ENCODE measurements around the gene DCP2. TPM values are rescaled to one million over a fixed set of nuclear protein-coding genes. Genes with fewer than 3 reads are reported as not detected.

The DCP2 gene
- total RNA-seq, 1 donor = 27.9 TPM

- Histone ChIP-seq H3K27me3 (ENCODE audit: insufficient read depth, low read length) (no peaks in the 10 kb centered on the region), H3K4me1 (ENCODE audit: insufficient read depth, low read length) (peaks cover 15% of the 10 kb centered on the region), H3K4me3 (ENCODE audit: insufficient read depth, low read length) (no peak overlapping the region), H3K4me2 (ENCODE audit: insufficient read depth, low read length) (no peak overlapping the region), H3K27ac (ENCODE audit: low read depth, low read length) (no peak overlapping the region), H2AFZ (ENCODE audit: low read length) (no peak overlapping the region), H3K79me2 (ENCODE audit: insufficient read depth, low read length) (no peaks in the 10 kb centered on the region), H4K20me1 (ENCODE audit: insufficient read depth, low read length) (no peaks in the 10 kb centered on the region), H3K9me3 (ENCODE audit: low read depth, low read length) (no peaks in the 10 kb centered on the region), H3K36me3 (ENCODE audit: insufficient read depth, low read length) (no peaks in the 10 kb centered on the region)
- DNase-seq (ENCODE audit: insufficient read length, low spot score, missing footprints) = peak; percentile 31
- TF ChIP-seq, protein P1, sequence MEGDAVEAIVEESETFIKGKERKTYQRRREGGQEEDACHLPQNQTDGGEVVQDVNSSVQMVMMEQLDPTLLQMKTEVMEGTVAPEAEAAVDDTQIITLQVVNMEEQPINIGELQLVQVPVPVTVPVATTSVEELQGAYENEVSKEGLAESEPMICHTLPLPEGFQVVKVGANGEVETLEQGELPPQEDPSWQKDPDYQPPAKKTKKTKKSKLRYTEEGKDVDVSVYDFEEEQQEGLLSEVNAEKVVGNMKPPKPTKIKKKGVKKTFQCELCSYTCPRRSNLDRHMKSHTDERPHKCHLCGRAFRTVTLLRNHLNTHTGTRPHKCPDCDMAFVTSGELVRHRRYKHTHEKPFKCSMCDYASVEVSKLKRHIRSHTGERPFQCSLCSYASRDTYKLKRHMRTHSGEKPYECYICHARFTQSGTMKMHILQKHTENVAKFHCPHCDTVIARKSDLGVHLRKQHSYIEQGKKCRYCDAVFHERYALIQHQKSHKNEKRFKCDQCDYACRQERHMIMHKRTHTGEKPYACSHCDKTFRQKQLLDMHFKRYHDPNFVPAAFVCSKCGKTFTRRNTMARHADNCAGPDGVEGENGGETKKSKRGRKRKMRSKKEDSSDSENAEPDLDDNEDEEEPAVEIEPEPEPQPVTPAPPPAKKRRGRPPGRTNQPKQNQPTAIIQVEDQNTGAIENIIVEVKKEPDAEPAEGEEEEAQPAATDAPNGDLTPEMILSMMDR (IDR thresholded peaks at IDR 0.05; ENCODE audit: extremely low read depth, low read depth, low read length) = no peak
These were observed 62.8 kb downstream of the DCP2 start for GRCh38 chr5:113039229-113039933.

DNA sequence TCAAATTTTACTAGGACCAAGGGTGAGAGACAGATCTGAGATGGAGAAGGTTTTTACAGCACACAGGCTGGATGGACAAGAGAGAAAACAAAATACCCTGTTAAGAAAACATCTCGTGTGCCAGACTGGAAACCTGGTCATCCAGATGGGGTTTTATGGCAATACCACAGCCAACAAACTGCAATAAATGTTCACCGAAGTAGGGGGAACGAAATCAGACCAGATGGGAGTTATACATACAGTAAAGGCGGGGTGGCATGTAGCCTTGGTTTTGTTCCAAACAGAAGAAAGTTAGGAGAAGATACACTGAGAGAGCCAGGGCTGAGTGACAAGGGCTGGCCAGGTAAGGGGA is 63.3 kb downstream of the DCP2 start:
- peaks cover 11% of the 10 kb centered on the region for H3K4me1 ChIP-seq (ENCODE audit: insufficient read depth, low read length)
- H3K36me3 ChIP-seq (ENCODE audit: insufficient read depth, low read length) = no peaks in the 10 kb centered on the region
- no peak overlapping the region for H3K27ac ChIP-seq (ENCODE audit: low read depth, low read length)
- no peak overlapping the region for H3K4me2 ChIP-seq (ENCODE audit: insufficient read depth, low read length)
- H3K9me3 ChIP-seq (ENCODE audit: low read depth, low read length) = no peaks in the 10 kb centered on the region
- H3K79me2 ChIP-seq (ENCODE audit: insufficient read depth, low read length) = no peaks in the 10 kb centered on the region
- no peaks in the 10 kb centered on the region for H3K27me3 ChIP-seq (ENCODE audit: insufficient read depth, low read length)
- peak; percentile 13 for DNase-seq (ENCODE audit: insufficient read length, low spot score, missing footprints)
- TF ChIP-seq, protein P1 (IDR thresholded peaks at IDR 0.05; ENCODE audit: extremely low read depth, low read depth, low read length) = no peak
- no peak overlapping the region for H2AFZ ChIP-seq (ENCODE audit: low read length)
- no peaks in the 10 kb centered on the region for H4K20me1 ChIP-seq (ENCODE audit: insufficient read depth, low read length)
- H3K4me3 ChIP-seq (ENCODE audit: insufficient read depth, low read length) = no peak overlapping the region

DNA sequence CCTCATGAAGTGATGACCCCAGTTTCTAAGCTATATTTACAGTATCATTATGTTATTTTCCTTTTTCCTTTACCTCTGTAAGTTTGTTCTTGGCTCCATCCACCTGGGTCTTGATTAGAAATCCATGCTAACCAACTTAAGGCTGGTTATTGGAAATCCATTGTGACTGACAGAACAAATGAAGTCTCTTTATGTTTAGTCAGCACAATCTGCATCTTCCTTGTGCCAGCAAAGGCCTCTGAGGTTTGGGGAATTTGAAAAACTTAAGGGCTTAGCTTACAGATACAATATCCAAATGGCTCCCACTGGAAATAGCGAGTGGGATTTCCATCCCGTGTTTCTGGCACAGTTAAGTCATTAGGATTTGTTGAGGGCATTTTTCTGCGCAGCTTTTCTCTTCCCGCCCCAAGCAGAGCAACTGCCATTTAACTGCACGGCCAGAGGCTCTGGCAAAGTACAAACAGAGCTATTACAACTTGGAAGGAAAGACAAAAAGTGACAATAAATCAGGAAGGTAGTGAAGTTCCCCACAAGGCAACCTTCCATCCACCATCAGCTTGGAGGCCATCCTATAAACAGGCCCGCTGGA is 64.2 kb downstream of the DCP2 start:
- Histone ChIP-seq H3K4me2 (ENCODE audit: insufficient read depth, low read length) (no peak overlapping the region), H3K27me3 (ENCODE audit: insufficient read depth, low read length) (no peaks in the 10 kb centered on the region), H3K4me3 (ENCODE audit: insufficient read depth, low read length) (no peak overlapping the region), H3K4me1 (ENCODE audit: insufficient read depth, low read length) (peaks cover 6% of the 10 kb centered on the region), H2AFZ (ENCODE audit: low read length) (no peak overlapping the region), H3K27ac (ENCODE audit: low read depth, low read length) (no peak overlapping the region), H3K9me3 (ENCODE audit: low read depth, low read length) (no peaks in the 10 kb centered on the region), H4K20me1 (ENCODE audit: insufficient read depth, low read length) (no peaks in the 10 kb centered on the region), H3K79me2 (ENCODE audit: insufficient read depth, low read length) (no peaks in the 10 kb centered on the region), H3K36me3 (ENCODE audit: insufficient read depth, low read length) (no peaks in the 10 kb centered on the region)
- TF ChIP-seq, protein P1 (IDR thresholded peaks at IDR 0.05; ENCODE audit: extremely low read depth, low read depth, low read length) = no peak
- no peak for DNase-seq (ENCODE audit: insufficient read length, low spot score, missing footprints)

DNA sequence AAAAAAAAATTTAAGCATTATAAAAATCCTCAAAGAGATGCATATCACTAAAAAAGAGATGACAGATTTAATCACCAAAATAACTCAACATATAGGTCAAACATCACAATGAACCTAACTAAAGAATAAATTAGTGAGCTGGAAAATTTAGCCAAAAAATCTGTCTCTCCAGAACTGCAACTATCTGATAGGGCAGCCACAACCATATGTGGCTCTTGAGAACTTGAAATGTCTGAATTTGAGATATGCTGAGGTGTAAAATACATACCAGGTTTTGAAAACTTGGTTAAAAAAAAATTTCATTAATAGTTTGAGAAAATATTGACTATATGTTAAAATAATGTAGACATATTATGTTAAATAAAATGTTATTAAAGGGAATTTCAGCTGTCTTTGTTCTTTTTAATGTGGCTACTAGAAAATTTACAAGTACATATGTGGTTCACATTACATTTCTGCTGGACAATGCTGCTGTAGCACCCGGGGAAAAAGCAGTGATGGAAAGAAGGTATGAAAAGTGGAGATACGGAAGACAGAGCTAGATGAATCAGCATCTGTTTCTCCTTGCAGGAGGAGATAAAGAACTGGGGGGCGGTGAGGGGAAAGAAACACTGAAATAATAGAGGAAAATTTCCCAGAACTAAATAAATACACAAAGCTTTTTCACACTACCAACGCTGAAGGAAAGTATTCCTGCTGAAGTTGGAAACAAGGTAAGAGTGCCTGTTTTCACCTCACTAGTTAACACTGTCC is 66.1 kb downstream of the DCP2 start:
- peak; percentile 8 for DNase-seq (ENCODE audit: insufficient read length, low spot score, missing footprints)
- Histone ChIP-seq H3K27ac (ENCODE audit: low read depth, low read length) (no peak overlapping the region), H3K36me3 (ENCODE audit: insufficient read depth, low read length) (no peaks in the 10 kb centered on the region), H3K27me3 (ENCODE audit: insufficient read depth, low read length) (no peaks in the 10 kb centered on the region), H3K9me3 (ENCODE audit: low read depth, low read length) (no peaks in the 10 kb centered on the region), H3K4me3 (ENCODE audit: insufficient read depth, low read length) (no peak overlapping the region), H3K79me2 (ENCODE audit: insufficient read depth, low read length) (no peaks in the 10 kb centered on the region), H3K4me1 (ENCODE audit: insufficient read depth, low read length) (peaks cover 9% of the 10 kb centered on the region), H3K4me2 (ENCODE audit: insufficient read depth, low read length) (no peak overlapping the region), H4K20me1 (ENCODE audit: insufficient read depth, low read length) (no peaks in the 10 kb centered on the region), H2AFZ (ENCODE audit: low read length) (no peak overlapping the region)
- TF ChIP-seq, protein P1 (IDR thresholded peaks at IDR 0.05; ENCODE audit: extremely low read depth, low read depth, low read length) = no peak

All from osteoblast (primary cell).